ENCODE measurements around the gene PSMB1. TPM values are rescaled to one million over a fixed set of nuclear protein-coding genes. Genes with fewer than 3 reads are reported as not detected.
"Not testable (repeated sequence)": the region's sequence is repeated elsewhere in the genome, so short reads cannot be mapped to it uniquely, and the experiment has no call there.

The PSMB1 gene
- total RNA-seq, 4 donors from 2014 or later, result 152 to 258 (median 213) TPM

DNA sequence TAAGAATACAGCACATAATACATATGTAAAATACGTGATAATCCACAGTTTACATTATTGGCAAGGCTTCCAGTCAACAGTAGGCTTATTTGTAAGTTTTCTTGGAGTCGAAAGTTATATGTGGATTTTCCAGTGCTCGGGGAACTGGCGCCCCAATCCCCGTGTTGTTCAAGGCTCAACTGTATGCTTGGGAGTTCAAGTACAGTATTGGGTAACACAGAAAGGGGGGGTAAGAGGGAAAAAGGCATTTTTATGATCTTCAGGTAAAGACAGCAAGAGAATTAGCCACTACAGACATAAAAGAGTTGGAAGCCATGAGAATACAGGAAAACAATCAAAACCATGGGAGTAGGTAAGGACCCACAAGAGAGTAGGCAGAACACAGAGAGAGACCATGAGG, 16.4 kb downstream of the PSMB1 start:
- H3K27ac ChIP-seq, result no peak overlapping the region
- intact Hi-C loops (cut with DNase I), result no loop called here
- no peak for TF ChIP-seq POLR2A (IDR thresholded peaks at IDR 0.05)
- TF ChIP-seq, protein P1, sequence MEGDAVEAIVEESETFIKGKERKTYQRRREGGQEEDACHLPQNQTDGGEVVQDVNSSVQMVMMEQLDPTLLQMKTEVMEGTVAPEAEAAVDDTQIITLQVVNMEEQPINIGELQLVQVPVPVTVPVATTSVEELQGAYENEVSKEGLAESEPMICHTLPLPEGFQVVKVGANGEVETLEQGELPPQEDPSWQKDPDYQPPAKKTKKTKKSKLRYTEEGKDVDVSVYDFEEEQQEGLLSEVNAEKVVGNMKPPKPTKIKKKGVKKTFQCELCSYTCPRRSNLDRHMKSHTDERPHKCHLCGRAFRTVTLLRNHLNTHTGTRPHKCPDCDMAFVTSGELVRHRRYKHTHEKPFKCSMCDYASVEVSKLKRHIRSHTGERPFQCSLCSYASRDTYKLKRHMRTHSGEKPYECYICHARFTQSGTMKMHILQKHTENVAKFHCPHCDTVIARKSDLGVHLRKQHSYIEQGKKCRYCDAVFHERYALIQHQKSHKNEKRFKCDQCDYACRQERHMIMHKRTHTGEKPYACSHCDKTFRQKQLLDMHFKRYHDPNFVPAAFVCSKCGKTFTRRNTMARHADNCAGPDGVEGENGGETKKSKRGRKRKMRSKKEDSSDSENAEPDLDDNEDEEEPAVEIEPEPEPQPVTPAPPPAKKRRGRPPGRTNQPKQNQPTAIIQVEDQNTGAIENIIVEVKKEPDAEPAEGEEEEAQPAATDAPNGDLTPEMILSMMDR (IDR thresholded peaks at IDR 0.05), result no peak
- 73 to 80% methylated on average over 5 of the region's 5 CpGs for WGBS, 2 donors
- no peak for DNase-seq
- H3K36me3 ChIP-seq, result peaks cover 28 to 99% (median 43%) of the 10 kb centered on the region in 3 donors
- H3K4me3 ChIP-seq, result no peak overlapping the region
- H3K9me3 ChIP-seq, result no peaks in the 10 kb centered on the region
- H3K27me3 ChIP-seq, result no peaks in the 10 kb centered on the region
- H3K4me1 ChIP-seq, result no peaks in the 10 kb centered on the region

DNA sequence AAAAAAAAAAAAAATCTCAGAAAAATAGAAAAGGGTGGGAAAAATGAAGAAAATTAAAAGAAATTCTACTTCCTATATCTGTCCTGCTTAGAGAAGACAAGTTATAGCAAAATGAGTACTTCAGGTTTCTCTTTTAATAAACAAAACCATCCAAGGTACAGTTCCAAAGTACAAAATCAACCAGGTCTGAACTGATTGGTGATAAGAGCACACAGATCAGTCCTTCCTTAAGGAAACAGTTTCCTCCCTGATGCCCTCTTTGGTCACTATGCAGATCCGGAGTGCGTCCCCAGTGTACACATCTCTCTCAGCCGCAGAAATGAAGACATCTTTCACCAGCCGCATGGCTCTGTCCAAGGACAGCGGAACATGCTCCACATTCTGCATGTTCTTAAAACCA, 18.1 kb downstream of the PSMB1 start:
- no peaks in the 10 kb centered on the region for H3K9me3 ChIP-seq
- H3K27me3 ChIP-seq, result no peaks in the 10 kb centered on the region
- TF ChIP-seq POLR2A (IDR thresholded peaks at IDR 0.05), result no peak
- TF ChIP-seq, protein P1 (IDR thresholded peaks at IDR 0.05), result no peak
- no peak for DNase-seq
- 96 to 98% methylated on average over 5 of the region's 5 CpGs for WGBS, 2 donors
- no peak overlapping the region for H3K4me3 ChIP-seq
- intact Hi-C loops (cut with DNase I), result no loop called here
- no peaks in the 10 kb centered on the region for H3K4me1 ChIP-seq
- peaks cover 28 to 85% (median 43%) of the 10 kb centered on the region in 3 donors for H3K36me3 ChIP-seq
- no peak overlapping the region for H3K27ac ChIP-seq

DNA sequence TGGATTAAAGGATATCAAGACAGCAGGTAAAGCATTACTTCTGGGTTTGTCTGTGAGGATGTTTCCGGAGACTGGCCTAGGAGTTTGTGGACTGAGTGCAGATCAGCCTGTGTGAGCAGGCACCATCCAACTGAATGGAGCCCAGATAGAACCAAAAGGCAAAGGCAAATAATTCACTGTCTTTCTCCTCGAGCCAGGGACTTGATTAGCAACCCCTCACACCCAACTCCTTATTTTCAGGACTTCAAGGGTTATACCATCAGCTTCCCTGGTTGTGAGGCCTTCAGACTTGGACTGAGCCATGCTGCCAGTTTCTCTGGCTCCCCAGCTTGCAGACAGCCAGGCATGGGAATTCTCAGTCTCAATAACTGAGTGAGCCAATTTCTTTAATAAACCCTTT, 19.3 kb downstream of the PSMB1 start:
- Histone ChIP-seq H3K9me3 (no peaks in the 10 kb centered on the region), H3K4me3 (no peak overlapping the region), H3K4me1 (no peaks in the 10 kb centered on the region), H3K36me3 (peaks cover 28 to 73% (median 39%) of the 10 kb centered on the region in 3 donors), H3K27me3 (no peaks in the 10 kb centered on the region), H3K27ac (no peak overlapping the region)
- 67 to 83% methylated on average over 2 of the region's 2 CpGs for WGBS, 2 donors
- intact Hi-C loops (cut with DNase I), result no loop called here
- TF ChIP-seq, protein P1 (IDR thresholded peaks at IDR 0.05), result no peak
- no peak for TF ChIP-seq POLR2A (IDR thresholded peaks at IDR 0.05)
- no peak for DNase-seq

DNA sequence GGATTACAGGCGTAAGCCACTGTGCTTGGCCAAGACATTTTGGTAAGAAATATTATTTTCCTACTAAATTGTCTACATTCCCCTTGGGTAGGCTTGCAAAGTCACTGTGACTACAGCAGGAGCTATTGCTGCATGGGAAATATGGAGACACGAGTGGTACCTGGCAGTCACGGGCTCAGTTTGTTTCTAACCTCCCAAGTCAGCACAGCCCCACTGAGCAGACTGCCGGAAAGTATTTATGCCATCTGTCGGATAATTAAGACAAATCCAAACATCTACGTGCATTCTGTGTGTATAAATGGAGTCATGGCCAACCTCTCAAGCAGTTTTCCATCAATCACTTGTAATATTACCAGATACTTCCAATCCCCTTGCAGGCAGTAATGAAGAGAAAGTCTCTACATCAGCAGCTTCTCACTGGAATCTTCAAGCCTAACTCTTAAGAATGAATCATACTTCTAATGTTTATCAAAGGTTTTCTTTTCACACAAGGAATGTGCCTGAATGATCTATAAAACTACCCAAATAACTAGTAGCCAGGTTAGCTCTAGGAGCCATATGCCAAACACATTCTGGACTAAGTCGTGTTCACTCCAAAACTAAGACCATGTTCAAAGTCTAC, 20.1 kb downstream of the PSMB1 start:
- Histone ChIP-seq H3K4me3 (no peak overlapping the region), H3K27ac (no peak overlapping the region), H3K4me1 (no peaks in the 10 kb centered on the region), H3K36me3 (peaks cover 19 to 65% (median 34%) of the 10 kb centered on the region in 3 donors), H3K9me3 (no peaks in the 10 kb centered on the region), H3K27me3 (no peaks in the 10 kb centered on the region)
- 65 to 90% methylated on average over 7 of the region's 7 CpGs for WGBS, 2 donors
- TF ChIP-seq, protein P1 (IDR thresholded peaks at IDR 0.05), result no peak
- no peak for TF ChIP-seq POLR2A (IDR thresholded peaks at IDR 0.05)
- DNase-seq, result no peak
- intact Hi-C loops (cut with DNase I), result no loop called here

DNA sequence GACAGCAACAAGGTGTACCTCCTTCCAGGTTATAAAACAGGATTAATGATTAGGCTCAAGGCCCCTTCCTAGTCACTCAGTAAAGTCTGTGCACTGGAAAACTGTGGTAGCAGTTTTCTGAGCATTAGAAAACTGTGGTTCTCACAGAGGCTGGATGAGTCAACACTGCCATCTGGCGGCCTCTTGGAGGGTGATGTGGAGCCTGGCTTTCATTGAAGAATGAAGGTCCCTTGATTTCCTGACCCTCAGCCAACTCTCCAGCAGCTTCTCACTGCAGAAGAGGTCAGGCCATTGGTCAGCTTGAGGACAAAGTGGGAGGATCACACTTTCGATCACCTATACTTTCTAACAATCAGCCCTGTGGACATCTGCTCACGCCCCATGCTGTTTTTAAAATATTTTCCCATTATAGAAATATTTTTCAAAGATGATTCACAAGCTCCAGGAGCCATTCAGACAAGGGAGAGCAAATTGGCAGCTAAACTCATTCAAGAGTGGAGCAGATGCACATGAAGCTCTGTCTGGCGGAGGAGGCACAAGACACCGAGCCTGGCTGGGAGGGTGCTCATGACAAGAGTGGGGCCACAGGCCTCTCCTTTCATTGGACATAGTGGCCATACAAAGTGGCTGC, 23.2 kb downstream of the PSMB1 start:
- intact Hi-C loops (cut with DNase I), result loop anchor here (10.0 kb wide), 1 partner anchor 695 kb away; no protein-coding TSS in a partner anchor
- 35 to 46% methylated on average over 5 of the region's 5 CpGs for WGBS, 2 donors
- H3K9me3 ChIP-seq, result no peaks in the 10 kb centered on the region
- TF ChIP-seq, protein P1 (IDR thresholded peaks at IDR 0.05), result peak; percentile 74 to 86 (median 81)
- no peak for TF ChIP-seq POLR2A (IDR thresholded peaks at IDR 0.05)
- no peak for DNase-seq
- no peak overlapping the region for H3K27ac ChIP-seq
- peaks cover 0 to 35% (median 9%) of the 10 kb centered on the region in 3 donors for H3K36me3 ChIP-seq
- no peaks in the 10 kb centered on the region for H3K4me1 ChIP-seq
- no peaks in the 10 kb centered on the region for H3K27me3 ChIP-seq
- H3K4me3 ChIP-seq, result no peak overlapping the region

DNA sequence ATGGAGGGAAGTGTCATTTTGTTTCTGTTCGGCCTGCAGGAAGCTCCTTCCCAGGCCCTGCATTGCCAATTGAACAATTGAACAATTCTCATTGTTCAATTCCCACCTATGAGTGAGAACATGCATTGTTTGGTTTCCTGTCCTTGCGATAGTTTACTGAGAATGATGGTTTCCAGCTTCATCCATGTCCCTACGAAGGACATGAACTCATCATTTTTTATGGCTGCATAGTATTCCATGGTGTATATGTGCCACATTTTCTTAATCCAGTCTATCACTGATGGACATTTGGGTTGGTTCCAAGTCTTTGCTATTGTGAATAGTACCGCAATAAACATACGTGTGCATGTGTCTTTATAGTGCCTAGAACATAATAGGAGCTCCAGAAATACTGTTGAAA, 25.1 kb downstream of the PSMB1 start:
- WGBS, 2 donors, result 87 to 95% methylated on average over 5 of the region's 5 CpGs
- intact Hi-C loops (cut with DNase I), result loop anchor here (10.0 kb wide), 1 partner anchor 693 kb away; no protein-coding TSS in a partner anchor

More for the DNA sequence above, 25.1 kb downstream of the PSMB1 start:
- H3K9me3 ChIP-seq, H3K27ac ChIP-seq, H3K27me3 ChIP-seq, H3K4me1 ChIP-seq, DNase-seq, H3K4me3 ChIP-seq: not testable (repeated sequence)
- peaks cover 0 to 15% (median 0%) of the 10 kb centered on the region in 3 donors for H3K36me3 ChIP-seq
